ENCODE data around the gene CACTIN.
"Not testable (repeated sequence)": the region's sequence is repeated elsewhere in the genome, so short reads cannot be mapped to it uniquely, and the experiment has no call there.

CACTIN gene

DNA sequence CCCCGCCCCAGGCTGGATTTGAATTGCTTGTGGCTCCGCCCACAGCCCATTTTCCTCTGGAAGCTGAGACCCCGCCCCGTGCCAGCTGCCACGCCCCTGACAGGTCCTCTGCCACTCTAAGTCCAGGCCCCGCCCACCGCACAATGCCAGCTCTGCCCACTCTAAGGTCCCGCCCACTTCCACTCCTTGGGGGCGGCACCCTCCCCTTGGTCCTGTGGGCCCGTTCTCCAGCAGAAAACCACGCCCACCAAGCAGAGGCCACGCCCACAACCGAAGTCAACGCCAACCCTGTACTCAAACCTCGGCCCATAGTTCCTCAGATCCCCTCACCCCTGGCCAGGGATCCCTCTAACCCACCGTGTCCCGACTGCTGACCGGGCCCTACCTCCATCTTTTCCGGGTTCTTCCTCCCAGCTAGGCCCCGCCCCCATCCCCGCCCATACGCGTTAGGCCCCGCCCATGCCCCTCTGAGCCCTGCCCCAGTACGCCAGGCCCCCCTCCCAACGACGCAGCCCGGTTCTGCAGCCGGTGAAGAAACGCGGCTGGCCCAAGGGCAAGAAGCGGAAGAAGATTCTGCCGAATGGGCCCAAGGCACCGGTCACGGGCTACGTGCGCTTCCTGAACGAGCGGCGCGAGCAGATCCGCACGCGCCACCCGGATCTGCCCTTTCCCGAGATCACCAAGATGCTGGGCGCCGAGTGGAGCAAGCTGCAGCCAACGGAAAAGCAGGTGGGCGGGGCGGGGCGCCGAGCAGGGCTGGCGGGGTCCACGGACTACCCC lies 52.5 kb downstream of the CACTIN start:
- DNase-seq (ENCODE audit: low read depth): peak; percentile 98
- TF ChIP-seq, protein P1, sequence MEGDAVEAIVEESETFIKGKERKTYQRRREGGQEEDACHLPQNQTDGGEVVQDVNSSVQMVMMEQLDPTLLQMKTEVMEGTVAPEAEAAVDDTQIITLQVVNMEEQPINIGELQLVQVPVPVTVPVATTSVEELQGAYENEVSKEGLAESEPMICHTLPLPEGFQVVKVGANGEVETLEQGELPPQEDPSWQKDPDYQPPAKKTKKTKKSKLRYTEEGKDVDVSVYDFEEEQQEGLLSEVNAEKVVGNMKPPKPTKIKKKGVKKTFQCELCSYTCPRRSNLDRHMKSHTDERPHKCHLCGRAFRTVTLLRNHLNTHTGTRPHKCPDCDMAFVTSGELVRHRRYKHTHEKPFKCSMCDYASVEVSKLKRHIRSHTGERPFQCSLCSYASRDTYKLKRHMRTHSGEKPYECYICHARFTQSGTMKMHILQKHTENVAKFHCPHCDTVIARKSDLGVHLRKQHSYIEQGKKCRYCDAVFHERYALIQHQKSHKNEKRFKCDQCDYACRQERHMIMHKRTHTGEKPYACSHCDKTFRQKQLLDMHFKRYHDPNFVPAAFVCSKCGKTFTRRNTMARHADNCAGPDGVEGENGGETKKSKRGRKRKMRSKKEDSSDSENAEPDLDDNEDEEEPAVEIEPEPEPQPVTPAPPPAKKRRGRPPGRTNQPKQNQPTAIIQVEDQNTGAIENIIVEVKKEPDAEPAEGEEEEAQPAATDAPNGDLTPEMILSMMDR (conservative IDR thresholded peaks at IDR 0.05; ENCODE audit: low read depth, low read length): no peak
- peak overlapping the region; percentile 79 for H3K4me3 ChIP-seq (ENCODE audit: low read depth, low read length)

DNA sequence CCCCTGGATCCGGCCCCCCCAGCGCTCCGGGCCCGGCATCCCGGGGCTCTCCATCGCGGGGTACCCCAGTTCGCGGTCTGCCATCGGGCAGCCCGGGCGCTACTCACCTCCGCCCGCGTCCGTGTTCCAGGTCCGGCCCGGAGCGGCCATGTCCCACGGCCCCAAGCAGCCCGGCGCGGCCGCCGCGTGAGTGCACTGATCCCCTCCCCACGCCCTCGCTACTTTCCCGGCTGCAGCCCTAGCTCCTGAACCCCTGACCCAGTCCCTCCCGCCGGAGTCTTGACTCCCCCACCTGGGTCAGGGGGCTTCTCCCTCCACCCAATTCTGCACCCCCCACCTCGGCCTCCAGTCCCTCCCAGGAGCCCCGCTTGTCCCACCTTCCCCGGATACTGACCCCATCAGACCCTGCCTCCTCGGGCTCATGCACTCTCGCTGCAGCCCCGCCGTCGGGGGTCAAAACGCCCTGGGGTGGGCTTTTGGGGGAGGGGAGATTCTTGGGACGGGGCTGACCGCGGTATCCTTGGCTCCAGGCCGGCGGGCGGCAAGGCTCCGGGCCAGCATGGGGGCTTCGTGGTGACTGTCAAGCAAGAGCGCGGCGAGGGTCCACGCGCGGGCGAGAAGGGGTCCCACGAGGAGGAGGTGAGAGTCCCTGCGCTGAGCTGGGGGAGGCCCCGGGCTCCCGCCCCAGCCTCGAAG lies 53.3 kb downstream of the CACTIN start:
- TF ChIP-seq, protein P1 (conservative IDR thresholded peaks at IDR 0.05; ENCODE audit: low read depth, low read length): no peak
- DNase-seq (ENCODE audit: low read depth): peak; percentile 17
- peak overlapping the region; percentile 79 for H3K4me3 ChIP-seq (ENCODE audit: low read depth, low read length)

DNA sequence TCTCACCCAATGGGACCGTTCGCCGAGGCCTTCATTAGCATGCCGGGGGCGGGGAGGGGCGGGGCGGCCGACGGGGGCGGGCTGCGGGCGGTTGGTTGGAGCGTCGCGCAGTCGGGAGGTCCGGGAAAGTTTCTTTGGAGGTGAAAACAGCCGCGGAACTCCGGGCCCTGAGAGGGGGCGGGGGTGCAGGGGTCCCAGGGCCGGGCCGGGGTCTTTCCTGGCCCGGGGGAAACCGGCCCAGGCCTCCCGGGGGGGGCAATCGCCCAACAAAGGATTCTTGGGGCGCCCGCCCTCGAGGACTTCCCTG lies 53.8 kb downstream of the CACTIN start, which contains the start of gene HMG20B:
Gene HMG20B, plus strand, starts transcription at position 90 of the 307 bp plus-strand sequence. CDS start 366 bp downstream, outside the sequence.
- no peak for DNase-seq (ENCODE audit: low read depth)
- peak within 1 kb of the TSS; percentile 79 for H3K4me3 ChIP-seq (ENCODE audit: low read depth, low read length)
- TF ChIP-seq, protein P1 (conservative IDR thresholded peaks at IDR 0.05; ENCODE audit: low read depth, low read length): no peak

DNA sequence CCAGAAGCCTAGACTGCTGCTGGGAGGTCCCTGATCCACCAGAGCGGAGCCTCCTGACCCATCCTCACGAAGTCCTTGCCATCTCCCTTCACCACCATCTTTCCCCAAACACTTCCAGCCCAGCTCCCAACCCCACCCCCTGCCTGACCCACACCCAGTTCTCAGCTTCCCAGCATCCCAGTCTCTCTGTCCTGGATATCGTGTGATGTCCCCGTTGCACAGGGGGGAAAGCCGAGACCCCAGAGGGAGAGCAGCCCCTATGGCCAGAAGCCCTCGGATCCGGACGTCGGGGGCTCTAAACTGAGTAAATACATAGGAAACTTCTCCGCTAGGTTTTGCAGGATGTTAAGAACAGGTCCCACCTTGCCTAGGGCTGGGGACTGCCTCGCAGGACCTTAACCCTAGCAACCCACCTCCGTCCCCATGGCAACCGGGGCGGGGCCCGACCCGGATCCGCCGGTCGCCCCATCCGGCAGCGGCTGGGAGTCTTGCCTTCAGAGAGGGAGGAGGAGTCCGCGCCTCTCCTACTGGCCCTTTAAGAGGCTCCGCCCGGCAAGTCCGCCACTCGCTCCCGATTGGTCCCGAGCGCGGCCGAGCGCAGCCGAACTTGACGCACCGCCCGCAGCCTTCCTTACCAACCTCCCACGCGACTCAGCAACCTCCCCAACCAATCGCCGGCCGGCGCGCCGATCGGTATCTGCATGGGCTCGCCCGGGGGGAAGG lies 54.3 kb downstream of the CACTIN start:
- peak overlapping the region; percentile 59 for H3K4me3 ChIP-seq (ENCODE audit: low read depth, low read length)
- TF ChIP-seq, protein P1 (conservative IDR thresholded peaks at IDR 0.05; ENCODE audit: low read depth, low read length): no peak
- peak; percentile 100 for DNase-seq (ENCODE audit: low read depth)

DNA sequence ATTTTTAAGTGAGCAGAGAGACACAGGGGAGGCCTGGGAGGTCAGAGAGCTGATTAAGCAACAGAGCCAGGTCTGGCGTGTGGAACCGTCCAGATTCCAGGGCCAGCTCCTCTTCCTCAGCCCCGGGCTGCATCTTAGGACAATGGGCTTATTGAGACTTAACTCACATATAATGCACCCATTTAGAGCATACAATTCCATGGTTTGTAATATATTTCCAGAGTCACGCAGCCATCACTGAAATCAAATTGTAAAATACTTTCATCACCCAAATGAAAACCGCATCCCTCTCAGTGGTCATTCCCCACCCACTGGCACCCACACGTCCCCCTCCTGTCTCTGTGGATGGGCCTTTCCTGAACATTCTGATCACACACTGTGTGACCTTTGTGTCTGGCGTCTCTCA lies 56.0 kb downstream of the CACTIN start:
- DNase-seq (ENCODE audit: low read depth): no peak
- TF ChIP-seq, protein P1 (conservative IDR thresholded peaks at IDR 0.05; ENCODE audit: low read depth, low read length): no peak

DNA sequence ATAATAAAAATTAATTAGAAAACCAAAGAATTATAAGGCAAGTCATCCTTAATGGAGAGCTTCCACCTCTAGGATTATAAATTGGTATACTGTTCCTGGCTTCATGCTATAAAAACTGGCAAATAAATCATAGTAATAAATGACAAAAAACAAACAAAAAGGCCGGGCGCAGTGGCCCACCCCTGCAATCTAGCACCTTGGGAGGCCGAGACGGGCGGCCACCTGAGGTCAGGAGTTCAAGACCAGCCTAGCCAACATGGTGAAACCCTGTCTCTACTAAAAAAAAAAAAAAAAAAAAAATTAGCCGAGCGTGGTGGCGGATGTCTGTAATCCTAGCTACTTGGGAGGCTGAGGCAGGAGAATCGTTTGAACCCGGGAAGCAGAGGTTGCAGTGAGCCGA lies 56.5 kb downstream of the CACTIN start:
- DNase-seq (ENCODE audit: low read depth); H3K4me3 ChIP-seq (ENCODE audit: low read depth, low read length): not testable (repeated sequence)

More for the DNA sequence above, 56.0 kb downstream of the CACTIN start:
- H3K4me3 ChIP-seq (ENCODE audit: low read depth, low read length): no peak overlapping the region

DNA sequence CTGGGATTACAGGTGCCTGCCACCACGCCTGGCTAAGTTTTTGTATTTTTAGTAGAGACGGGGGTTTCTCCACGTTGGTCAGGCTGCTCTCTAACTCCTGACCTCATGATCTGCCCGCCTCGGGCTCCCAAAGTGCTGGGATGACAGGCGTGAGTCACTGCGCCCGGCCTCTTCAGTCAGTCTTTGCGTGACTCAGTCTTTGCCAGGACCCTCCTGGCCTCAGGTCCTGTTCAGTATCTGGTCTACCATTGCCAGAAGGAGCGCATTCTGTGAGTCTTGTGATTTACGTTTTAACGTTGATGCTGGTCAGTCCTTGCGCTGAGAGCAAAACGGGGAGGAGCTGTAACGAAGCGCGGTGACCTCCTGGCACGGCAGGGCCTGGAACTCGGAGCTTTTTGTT lies 61.5 kb downstream of the CACTIN start:
- TF ChIP-seq, protein P1 (conservative IDR thresholded peaks at IDR 0.05; ENCODE audit: low read depth, low read length): no peak
- H3K4me3 ChIP-seq (ENCODE audit: low read depth, low read length): no peak overlapping the region
- DNase-seq (ENCODE audit: low read depth): peak; percentile 72

Measured in choroid plexus epithelial cell (primary cell).